ENCODE measurements around the gene LAIR2. TPM values are rescaled to one million over a fixed set of nuclear protein-coding genes. Genes with fewer than 3 reads are reported as not detected.

Gene LAIR2
- total and polyA plus RNA-seq, 10 of the 15 experiments (the other 5 are each of a cell fraction or from before 2014, with no cell fraction given) = not detected

DNA sequence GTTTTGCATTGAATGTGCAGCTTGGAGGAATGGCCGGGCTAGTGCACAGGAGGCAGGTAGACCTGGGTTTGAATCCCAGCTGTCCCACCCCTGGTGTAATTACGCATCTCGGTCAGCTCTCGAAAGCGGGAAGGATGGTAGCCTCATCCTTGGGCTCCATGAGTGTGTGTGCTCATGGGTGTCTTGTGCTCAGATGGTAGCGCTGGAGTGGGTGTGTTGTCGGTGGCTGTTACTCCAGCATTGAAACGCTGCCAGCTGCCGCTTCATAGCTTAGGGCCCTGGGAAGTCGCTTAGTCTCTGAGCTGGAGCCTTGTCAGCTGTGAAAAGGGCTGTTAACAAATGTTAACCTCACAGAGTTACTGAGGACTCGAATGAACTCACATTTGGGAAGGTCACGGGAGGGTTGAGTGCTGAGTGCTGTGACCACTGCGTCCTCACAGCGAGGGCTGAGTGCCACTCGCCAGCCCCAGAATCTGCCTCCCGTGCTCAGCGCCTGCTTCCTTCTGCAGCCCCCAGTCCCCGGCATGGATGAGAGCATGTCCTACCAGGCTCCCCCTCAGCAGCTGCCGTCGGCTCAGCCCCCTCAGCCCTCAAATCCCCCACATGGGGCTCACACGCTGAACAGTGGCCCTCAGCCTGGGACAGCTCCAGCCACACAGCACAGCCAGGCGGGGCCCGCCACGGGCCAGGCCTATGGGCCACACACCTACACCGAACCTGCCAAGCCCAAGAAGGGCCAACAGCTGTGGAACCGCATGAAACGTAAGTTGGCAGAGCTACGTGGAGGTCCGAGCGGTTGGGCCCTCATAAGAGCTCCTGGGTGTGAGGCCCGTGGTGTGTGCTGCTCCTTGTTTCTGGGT is 48.5 kb upstream of the LAIR2 start:
- CTCF ChIA-PET = interaction anchor here (0.8 kb wide), 1 partner anchor 27 kb away, joined by 3 read pairs; no protein-coding TSS in a partner anchor
- POLR2A ChIA-PET = no interaction called here
- FAIRE-seq (no peak), ATAC-seq (no peak), DNase-seq (ENCODE audit: low read depth, low spot score) (no peak)
- BruUV-seq (replicated peaks) = no TSS peak
- RAD21 ChIA-PET (ENCODE audit: unreplicated experiment) = interaction anchor here (0.5 kb wide), 1 partner anchor 27 kb away, joined by 4 read pairs; no protein-coding TSS in a partner anchor
- H3K9ac ChIP-seq (ENCODE audit: control insufficient read depth, insufficient read depth, low read length) = no peak overlapping the region
- no peaks in the 10 kb centered on the region for H3K27me3 ChIP-seq (replicated peaks in 1 of 2; ENCODE audit: control insufficient read depth in 2 of 2, insufficient read depth in 2 of 2, low read length in 1 of 2)
- peaks cover 19 to 63% of the 10 kb centered on the region in 2 experiments for H3K36me3 ChIP-seq (ENCODE audit: control insufficient read depth in 2 of 2, insufficient read depth in 2 of 2, low read length in 1 of 2)
- SMC1A ChIA-PET (ENCODE audit: uncharacterized antibody, unreplicated experiment) = no interaction called here
- no peak overlapping the region for H3K4me3 ChIP-seq
- H3K4me1 ChIP-seq (ENCODE audit: control insufficient read depth, insufficient read depth, low read length) = no peaks in the 10 kb centered on the region
- H3K27ac ChIP-seq (ENCODE audit: control insufficient read depth, insufficient read depth) = no peak overlapping the region
- in situ Hi-C loops (cut with MboI) (no loop called here), intact Hi-C loops (cut with micrococcal nuclease; ENCODE audit: unreplicated experiment) (no loop called here)
- no peak overlapping the region for H3K4me2 ChIP-seq (ENCODE audit: control insufficient read depth, insufficient read depth)
- H3K9me3 ChIP-seq (replicated peaks; ENCODE audit: control insufficient read depth, insufficient read depth, low read length) = no peaks in the 10 kb centered on the region
- H3K79me2 ChIP-seq (ENCODE audit: control insufficient read depth, insufficient read depth, low read length) = peaks cover 33% of the 10 kb centered on the region
- TF ChIP-seq EP300 (IDR thresholded peaks at IDR 0.05; ENCODE audit: borderline replicate concordance in 1 of 2, control insufficient read depth in 1 of 2, low read depth in 2 of 2, low read length in 2 of 2) (no peak), ATF7 (IDR thresholded peaks at IDR 0.05; ENCODE audit: low read depth) (no peak), SRF (IDR thresholded peaks at IDR 0.05; ENCODE audit: low read depth in 2 of 2, low read length in 2 of 2) (no peak), SMC3 (IDR thresholded peaks at IDR 0.05; ENCODE audit: borderline replicate concordance, low read length) (no peak), ZBED1 (IDR thresholded peaks at IDR 0.05; ENCODE audit: borderline replicate concordance) (no peak), MTA2 (IDR thresholded peaks at IDR 0.05; ENCODE audit: low read depth) (no peak), POU2F2 (IDR thresholded peaks at IDR 0.05; ENCODE audit: borderline replicate concordance, low read depth, low read length) (no peak), SP1 (IDR thresholded peaks at IDR 0.05; ENCODE audit: low read depth, low read length) (no peak), ETV6 (conservative IDR thresholded peaks at IDR 0.05 in 1 of 2, IDR thresholded peaks at IDR 0.05 in 1 of 2; ENCODE audit: borderline replicate concordance in 1 of 2, low read depth in 1 of 2) (no peak), STAT3 (IDR thresholded peaks at IDR 0.05; ENCODE audit: low read depth, low read length) (no peak), POLR2AphosphoS2 (IDR thresholded peaks at IDR 0.05; ENCODE audit: low read depth, low read length) (no peak)
- TF ChIP-seq, protein P1, sequence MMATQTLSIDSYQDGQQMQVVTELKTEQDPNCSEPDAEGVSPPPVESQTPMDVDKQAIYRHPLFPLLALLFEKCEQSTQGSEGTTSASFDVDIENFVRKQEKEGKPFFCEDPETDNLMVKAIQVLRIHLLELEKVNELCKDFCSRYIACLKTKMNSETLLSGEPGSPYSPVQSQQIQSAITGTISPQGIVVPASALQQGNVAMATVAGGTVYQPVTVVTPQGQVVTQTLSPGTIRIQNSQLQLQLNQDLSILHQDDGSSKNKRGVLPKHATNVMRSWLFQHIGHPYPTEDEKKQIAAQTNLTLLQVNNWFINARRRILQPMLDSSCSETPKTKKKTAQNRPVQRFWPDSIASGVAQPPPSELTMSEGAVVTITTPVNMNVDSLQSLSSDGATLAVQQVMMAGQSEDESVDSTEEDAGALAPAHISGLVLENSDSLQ (IDR thresholded peaks at IDR 0.05) = no peak
- TF ChIP-seq, protein P2, sequence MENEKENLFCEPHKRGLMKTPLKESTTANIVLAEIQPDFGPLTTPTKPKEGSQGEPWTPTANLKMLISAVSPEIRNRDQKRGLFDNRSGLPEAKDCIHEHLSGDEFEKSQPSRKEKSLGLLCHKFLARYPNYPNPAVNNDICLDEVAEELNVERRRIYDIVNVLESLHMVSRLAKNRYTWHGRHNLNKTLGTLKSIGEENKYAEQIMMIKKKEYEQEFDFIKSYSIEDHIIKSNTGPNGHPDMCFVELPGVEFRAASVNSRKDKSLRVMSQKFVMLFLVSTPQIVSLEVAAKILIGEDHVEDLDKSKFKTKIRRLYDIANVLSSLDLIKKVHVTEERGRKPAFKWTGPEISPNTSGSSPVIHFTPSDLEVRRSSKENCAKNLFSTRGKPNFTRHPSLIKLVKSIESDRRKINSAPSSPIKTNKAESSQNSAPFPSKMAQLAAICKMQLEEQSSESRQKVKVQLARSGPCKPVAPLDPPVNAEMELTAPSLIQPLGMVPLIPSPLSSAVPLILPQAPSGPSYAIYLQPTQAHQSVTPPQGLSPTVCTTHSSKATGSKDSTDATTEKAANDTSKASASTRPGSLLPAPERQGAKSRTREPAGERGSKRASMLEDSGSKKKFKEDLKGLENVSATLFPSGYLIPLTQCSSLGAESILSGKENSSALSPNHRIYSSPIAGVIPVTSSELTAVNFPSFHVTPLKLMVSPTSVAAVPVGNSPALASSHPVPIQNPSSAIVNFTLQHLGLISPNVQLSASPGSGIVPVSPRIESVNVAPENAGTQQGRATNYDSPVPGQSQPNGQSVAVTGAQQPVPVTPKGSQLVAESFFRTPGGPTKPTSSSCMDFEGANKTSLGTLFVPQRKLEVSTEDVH (IDR thresholded peaks at IDR 0.05; ENCODE audit: low read depth, partially characterized antibody) = no peak
- TF ChIP-seq, protein P3, sequence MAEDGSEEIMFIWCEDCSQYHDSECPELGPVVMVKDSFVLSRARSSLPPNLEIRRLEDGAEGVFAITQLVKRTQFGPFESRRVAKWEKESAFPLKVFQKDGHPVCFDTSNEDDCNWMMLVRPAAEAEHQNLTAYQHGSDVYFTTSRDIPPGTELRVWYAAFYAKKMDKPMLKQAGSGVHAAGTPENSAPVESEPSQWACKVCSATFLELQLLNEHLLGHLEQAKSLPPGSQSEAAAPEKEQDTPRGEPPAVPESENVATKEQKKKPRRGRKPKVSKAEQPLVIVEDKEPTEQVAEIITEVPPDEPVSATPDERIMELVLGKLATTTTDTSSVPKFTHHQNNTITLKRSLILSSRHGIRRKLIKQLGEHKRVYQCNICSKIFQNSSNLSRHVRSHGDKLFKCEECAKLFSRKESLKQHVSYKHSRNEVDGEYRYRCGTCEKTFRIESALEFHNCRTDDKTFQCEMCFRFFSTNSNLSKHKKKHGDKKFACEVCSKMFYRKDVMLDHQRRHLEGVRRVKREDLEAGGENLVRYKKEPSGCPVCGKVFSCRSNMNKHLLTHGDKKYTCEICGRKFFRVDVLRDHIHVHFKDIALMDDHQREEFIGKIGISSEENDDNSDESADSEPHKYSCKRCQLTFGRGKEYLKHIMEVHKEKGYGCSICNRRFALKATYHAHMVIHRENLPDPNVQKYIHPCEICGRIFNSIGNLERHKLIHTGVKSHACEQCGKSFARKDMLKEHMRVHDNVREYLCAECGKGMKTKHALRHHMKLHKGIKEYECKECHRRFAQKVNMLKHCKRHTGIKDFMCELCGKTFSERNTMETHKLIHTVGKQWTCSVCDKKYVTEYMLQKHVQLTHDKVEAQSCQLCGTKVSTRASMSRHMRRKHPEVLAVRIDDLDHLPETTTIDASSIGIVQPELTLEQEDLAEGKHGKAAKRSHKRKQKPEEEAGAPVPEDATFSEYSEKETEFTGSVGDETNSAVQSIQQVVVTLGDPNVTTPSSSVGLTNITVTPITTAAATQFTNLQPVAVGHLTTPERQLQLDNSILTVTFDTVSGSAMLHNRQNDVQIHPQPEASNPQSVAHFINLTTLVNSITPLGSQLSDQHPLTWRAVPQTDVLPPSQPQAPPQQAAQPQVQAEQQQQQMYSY (CRISPR knock-in tag; IDR thresholded peaks at IDR 0.05) = no peak
- peaks cover 7% of the 10 kb centered on the region for H4K20me1 ChIP-seq (ENCODE audit: control insufficient read depth, insufficient read depth)
- no peak overlapping the region for H2AFZ ChIP-seq (ENCODE audit: control insufficient read depth, low read depth, low read length)
- 97% methylated on average over 27 of the region's 31 CpGs for WGBS (ENCODE audit: insufficient coverage, insufficient replicate concordance, low lambda C conversion rate, missing lambda C conversion rate)
